Chondrocyte (in vitro differentiated cells): Measurements from ENCODE around the gene NEURL1B. TPM values are rescaled to one million over a fixed set of nuclear protein-coding genes. Genes with fewer than 3 reads are reported as not detected.

ENCODE experiments used
- DNase-seq: peaks from one replicate; pipeline ENCODE4 v3.0.0; 2021; ENCODE audit warnings: mixed read lengths, low spot score
- H3K27ac Mint-ChIP-seq: one replicate; pipeline ENCODE4 v1.8.0; 2021; ENCODE audit warnings: mild to moderate bottlenecking, moderate library complexity, mixed read lengths; ENCODE audit not compliant: unreplicated experiment
- H3K27me3 Mint-ChIP-seq: 2 replicates; pipeline ENCODE4 v1.8.0; 2021; ENCODE audit warnings: low read depth, mixed read lengths
- H3K36me3 Mint-ChIP-seq: 2 replicates; pipeline ENCODE4 v1.8.0; 2021; ENCODE audit warnings: low read depth, mixed read lengths
- H3K4me1 Mint-ChIP-seq: 2 replicates; pipeline ENCODE4 v1.8.0; 2021; ENCODE audit warnings: low read depth, mild to moderate bottlenecking, mixed read lengths
- H3K4me3 Mint-ChIP-seq: one replicate; pipeline ENCODE4 v1.8.0; 2021; ENCODE audit warnings: mild to moderate bottlenecking, moderate library complexity, mixed read lengths; ENCODE audit not compliant: unreplicated experiment
- H3K9me3 Mint-ChIP-seq: 2 replicates; pipeline ENCODE4 v1.8.0; 2021; ENCODE audit warnings: low read depth, mixed read lengths
- total RNA-seq: library from RNA; stranded (reverse); gene quantifications from 3 replicates; pipeline ENCODE4 v1.2.1, GENCODE V29; 2021
- TF ChIP-seq, protein P1 (sequence below): fragments of 200-600 bp; sonication (generic); IDR thresholded peaks from 2 replicates; pipeline ENCODE4 v1.5.0; 2021; ENCODE audit warnings: antibody characterized with exemption, mild to moderate bottlenecking, moderate library complexity

NEURL1B gene
- total RNA-seq, 1 donor from 2014 or later, result 5.4 TPM

DNA sequence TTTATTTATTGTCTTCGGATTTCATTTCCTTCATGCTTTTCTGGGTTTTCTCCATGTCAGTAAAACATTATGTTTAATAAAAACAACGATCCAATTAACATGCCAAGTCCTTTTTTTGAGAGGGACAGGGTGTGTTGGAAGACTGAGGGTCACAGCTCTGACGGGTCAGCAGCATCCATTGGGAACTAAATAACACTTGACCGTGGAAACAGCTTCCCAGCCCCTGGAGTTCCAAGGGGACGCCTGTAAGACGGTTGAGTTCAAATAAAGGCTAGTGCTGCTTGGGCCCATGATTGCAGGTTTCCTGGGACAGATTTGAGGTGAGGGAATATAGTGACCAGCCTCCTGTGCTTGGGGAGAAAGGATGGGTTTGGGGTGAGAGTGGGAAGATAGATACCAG, 30.4 kb upstream of the NEURL1B start:
- H3K27ac Mint-ChIP-seq, result no peak overlapping the region
- H3K36me3 Mint-ChIP-seq, result peaks cover 8% of the 10 kb centered on the region
- H3K27me3 Mint-ChIP-seq, result peaks cover 24% of the 10 kb centered on the region
- no peak overlapping the region for H3K4me3 Mint-ChIP-seq
- peaks cover 28% of the 10 kb centered on the region for H3K9me3 Mint-ChIP-seq
- TF ChIP-seq, protein P1, sequence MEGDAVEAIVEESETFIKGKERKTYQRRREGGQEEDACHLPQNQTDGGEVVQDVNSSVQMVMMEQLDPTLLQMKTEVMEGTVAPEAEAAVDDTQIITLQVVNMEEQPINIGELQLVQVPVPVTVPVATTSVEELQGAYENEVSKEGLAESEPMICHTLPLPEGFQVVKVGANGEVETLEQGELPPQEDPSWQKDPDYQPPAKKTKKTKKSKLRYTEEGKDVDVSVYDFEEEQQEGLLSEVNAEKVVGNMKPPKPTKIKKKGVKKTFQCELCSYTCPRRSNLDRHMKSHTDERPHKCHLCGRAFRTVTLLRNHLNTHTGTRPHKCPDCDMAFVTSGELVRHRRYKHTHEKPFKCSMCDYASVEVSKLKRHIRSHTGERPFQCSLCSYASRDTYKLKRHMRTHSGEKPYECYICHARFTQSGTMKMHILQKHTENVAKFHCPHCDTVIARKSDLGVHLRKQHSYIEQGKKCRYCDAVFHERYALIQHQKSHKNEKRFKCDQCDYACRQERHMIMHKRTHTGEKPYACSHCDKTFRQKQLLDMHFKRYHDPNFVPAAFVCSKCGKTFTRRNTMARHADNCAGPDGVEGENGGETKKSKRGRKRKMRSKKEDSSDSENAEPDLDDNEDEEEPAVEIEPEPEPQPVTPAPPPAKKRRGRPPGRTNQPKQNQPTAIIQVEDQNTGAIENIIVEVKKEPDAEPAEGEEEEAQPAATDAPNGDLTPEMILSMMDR, result no peak
- no peak for DNase-seq
- H3K4me1 Mint-ChIP-seq, result peaks cover 13% of the 10 kb centered on the region

DNA sequence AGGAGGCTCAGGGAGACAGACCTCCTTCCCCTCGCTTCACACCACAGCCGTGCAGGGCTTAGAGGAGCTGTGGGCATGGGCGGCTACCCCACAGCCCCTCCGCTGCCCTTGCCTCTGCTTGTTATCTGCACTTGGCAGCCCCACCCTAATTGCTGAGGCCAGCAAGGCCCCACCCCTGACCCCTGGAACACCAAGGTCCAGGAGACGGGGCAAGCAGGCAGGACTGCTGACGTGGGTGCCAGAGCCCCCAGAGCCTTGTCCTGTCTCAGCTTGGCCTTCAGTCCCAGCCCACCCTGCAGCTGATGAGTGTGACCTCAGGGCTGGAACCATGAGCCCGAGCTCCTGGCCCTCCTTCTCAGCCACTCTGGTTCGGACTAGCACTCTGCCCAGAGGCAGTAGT, 29.1 kb upstream of the NEURL1B start:
- Mint-ChIP-seq H3K4me3 (no peak overlapping the region), H3K27ac (no peak overlapping the region), H3K27me3 (peaks cover 24% of the 10 kb centered on the region), H3K9me3 (peaks cover 22% of the 10 kb centered on the region), H3K36me3 (peaks cover 8% of the 10 kb centered on the region), H3K4me1 (peaks cover 11% of the 10 kb centered on the region)
- TF ChIP-seq, protein P1, result no peak
- no peak for DNase-seq

DNA sequence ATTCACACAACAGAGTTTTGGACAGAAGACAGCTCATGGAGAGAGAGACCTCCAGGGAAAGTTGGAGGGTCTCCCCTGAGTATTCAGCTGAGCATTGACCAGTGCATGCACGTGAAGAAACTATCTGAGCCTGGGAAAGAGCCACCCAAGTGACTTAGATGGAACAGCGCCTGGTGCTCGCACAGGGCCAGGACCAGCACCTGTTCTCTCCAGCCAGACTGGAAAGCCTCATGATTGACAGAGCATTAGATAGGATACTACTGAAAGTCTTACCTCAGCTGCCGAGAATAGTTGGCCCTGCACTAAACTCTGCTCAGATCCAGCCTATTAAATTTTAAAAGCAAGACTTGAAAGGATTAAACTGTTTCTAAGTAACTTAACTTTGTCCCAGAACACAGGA, 28.3 kb upstream of the NEURL1B start:
- peaks cover 10% of the 10 kb centered on the region for H3K4me1 Mint-ChIP-seq
- H3K9me3 Mint-ChIP-seq, result peaks cover 19% of the 10 kb centered on the region
- H3K36me3 Mint-ChIP-seq, result peaks cover 8% of the 10 kb centered on the region
- no peak for DNase-seq
- H3K4me3 Mint-ChIP-seq, result no peak overlapping the region
- peaks cover 19% of the 10 kb centered on the region for H3K27me3 Mint-ChIP-seq
- TF ChIP-seq, protein P1, result no peak
- H3K27ac Mint-ChIP-seq, result no peak overlapping the region

DNA sequence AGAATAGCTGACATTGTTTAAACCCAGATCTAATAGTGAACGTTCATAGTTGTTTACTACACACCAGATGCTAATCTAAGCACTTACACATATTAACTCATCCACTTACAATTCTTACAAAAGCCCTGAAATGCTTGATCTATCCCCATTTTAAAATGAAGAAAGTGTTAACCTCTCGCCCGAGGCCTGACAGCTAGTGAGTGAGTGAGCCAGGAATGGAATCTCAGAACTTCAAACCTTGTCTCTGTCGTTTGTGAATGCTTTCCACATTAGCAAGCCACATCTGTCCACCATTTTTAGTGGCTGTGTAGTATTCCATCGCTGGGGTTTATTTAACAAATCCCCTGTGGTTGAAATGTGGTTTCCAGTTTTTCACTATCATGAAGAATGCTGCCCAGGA, 24.9 kb upstream of the NEURL1B start:
- Mint-ChIP-seq H3K27me3 (peaks cover 7% of the 10 kb centered on the region), H3K36me3 (peaks cover 8% of the 10 kb centered on the region), H3K27ac (no peak overlapping the region), H3K4me3 (no peak overlapping the region), H3K4me1 (peaks cover 8% of the 10 kb centered on the region), H3K9me3 (peaks cover 18% of the 10 kb centered on the region)
- no peak for DNase-seq
- TF ChIP-seq, protein P1, result no peak

DNA sequence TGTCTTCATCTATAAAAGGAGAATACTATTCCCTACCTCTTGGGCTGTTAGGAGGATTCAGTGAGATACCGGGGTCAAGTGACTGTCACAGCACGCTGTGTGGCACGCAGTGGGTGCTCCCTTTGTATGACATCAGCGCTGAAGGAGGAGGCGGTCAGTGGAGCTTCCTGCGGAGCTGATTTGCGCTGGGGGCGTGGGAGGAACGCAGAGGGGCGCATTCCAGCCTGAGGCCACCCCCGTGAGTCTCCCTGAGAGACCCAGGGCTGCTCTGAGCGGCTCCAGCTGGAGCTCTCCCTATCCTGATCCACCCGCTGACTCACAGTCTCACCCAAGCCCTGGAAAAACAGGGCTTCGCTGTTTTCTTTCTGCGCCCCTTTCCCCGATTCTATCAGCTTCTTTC, 24.3 kb upstream of the NEURL1B start:
- Mint-ChIP-seq H3K36me3 (peaks cover 8% of the 10 kb centered on the region), H3K4me3 (peak overlapping the region; percentile 25), H3K4me1 (peaks cover 8% of the 10 kb centered on the region), H3K27ac (peak overlapping the region; percentile 45), H3K27me3 (peaks cover 9% of the 10 kb centered on the region), H3K9me3 (peaks cover 18% of the 10 kb centered on the region)
- DNase-seq, result no peak
- TF ChIP-seq, protein P1, result no peak
